ENCODE data around the gene DOK4. TPM values are rescaled to one million over a fixed set of nuclear protein-coding genes. Genes with fewer than 3 reads are reported as not detected.

The DOK4 gene
- total RNA-seq = 7.5 TPM
- long read RNA-seq, transcript DOK4-201 (9 exons, 2,772 nt) = major isoform, 11 of 31 reads
- long read RNA-seq, partial matches to known transcripts = 5 of 31 reads
- long read RNA-seq, other reads (novel, unspliced or antisense) = 12 of 31 reads

- DNase-seq = peak; percentile 91
- intact Hi-C loops (cut with DNase I) = no loop called here
- ATAC-seq (ENCODE audit: poor library complexity) = peak; percentile 98
Observed at GRCh38 chr16:57485916-57486857, at the start of gene DOK4. Gene DOK4 (minus strand): TSS chr16:57486493. CDS start chr16:57479507, 6,986 bp downstream.

GRCh38 chr16:57535680-57536305 lies 49.5 kb upstream of the DOK4 start:
- peak; percentile 97 for ATAC-seq (ENCODE audit: poor library complexity)
- intact Hi-C loops (cut with DNase I) = no loop called here
- peak; percentile 97 for DNase-seq

- no peak for ATAC-seq (ENCODE audit: poor library complexity)
- intact Hi-C loops (cut with DNase I) = no loop called here
- DNase-seq = no peak
Observed at GRCh38 chr16:57534881-57535658, 48.8 kb upstream of the DOK4 start.

DNA sequence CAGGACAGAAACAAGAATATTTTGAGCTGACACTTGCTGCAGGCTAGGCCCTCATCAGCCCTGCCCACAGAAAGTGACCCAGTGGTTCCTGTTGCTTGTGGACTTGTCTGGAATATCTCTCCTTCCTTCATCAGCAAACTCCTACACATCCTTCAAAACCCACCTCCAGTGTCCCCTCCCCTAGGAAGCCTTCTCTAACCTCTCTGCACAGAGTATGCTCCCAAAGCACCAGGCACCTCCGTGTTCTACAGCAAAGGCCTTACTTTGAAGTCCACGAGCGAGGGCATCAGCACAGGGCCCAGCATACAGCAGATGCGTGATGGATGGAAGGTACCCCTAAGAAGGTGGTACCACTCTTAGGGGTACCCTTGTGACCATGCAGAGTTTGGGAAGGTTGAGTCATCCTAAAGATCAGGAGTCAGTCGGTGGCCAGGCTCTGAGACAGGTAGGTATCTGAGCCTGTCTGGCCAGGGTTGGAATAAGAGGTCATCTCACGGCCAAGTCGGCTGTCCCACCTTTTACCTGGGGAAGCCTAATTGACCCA lies 48.1 kb upstream of the DOK4 start:
- DNase-seq = no peak

DNA sequence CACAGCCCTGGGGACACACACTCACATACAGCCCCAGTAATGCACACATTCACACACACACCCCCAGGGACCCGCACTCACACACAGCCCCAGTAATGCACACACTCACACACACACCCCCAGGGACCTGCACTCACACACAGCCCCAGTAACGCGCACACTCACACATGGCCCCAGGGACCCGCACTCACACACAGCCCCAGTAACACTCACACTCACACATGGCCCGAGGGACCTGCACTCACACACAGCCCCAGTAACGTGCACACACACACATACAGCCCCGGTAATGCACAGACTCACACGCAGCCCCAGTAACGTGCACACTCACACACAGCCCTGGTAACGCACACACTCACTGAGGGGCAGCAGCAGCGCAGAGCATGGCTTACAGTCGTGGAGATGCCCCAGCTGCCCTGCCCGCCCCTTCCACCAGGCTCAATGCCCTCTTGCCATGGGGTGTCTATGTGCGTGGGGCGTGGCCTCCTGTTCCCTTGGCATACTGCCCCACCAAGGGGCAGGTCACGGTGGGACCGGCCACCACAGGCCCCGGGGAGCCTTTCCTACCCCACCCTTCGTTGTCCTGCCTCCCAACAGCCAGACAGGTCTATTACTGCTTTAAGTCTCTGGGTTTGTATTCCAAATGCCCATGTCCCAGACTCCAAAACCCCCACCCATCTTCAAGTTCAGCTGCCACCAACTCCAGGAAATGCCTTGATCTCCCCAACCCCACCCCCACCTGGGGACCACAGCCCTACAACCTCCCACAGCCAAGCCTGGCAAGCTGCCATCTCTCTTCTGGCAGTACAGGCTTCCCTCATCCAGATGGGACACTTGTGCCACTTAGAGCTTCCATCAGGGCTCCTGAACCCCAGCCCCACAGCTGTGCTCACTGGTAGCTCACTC lies 47.4 kb upstream of the DOK4 start:
- ATAC-seq (ENCODE audit: poor library complexity) = no peak
- DNase-seq = peak; percentile 47
- intact Hi-C loops (cut with DNase I) = no loop called here

More for the DNA sequence above, 48.1 kb upstream of the DOK4 start:
- no peak for ATAC-seq (ENCODE audit: poor library complexity)
- intact Hi-C loops (cut with DNase I) = no loop called here

DNA sequence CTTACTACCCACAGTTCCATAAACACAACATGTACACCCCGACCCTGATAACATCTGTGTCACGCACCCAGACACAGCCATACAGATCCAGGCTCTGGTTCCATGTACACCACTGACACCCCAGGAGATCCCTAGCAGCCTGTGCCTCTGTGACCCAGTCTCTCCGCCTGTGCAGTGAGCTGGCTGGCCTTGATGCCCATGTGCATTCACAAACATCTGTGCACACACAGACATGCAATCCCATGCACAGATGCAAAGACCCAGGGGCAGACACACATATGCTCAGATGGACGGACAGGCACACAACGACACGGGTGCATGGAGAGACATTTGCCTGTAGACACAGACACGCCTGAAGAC lies 46.0 kb upstream of the DOK4 start:
- DNase-seq (no peak), ATAC-seq (ENCODE audit: poor library complexity) (no peak)
- intact Hi-C loops (cut with DNase I) = no loop called here

GRCh38 chr16:57531635-57532265 lies 45.5 kb upstream of the DOK4 start:
- ATAC-seq (ENCODE audit: poor library complexity) (no peak), DNase-seq (peak; percentile 8)
- intact Hi-C loops (cut with DNase I) = no loop called here

DNA sequence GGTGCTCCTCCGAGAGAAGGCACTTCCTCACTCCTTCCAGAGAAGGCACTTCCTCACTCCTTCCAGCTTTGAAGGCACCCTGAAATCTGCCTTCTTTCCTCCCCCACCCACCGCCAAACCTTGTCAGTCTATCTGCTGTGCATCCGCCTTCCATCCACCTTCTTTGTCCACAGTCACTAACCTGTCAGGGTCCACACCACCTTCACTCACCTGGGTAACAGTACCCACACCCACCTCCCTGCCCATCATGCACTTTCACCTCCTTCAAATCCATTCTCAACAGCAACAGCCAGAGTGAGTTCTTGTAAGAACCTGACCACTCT lies 44.9 kb upstream of the DOK4 start:
- no peak for DNase-seq
- intact Hi-C loops (cut with DNase I) = no loop called here
- ATAC-seq (ENCODE audit: poor library complexity) = no peak

DNA sequence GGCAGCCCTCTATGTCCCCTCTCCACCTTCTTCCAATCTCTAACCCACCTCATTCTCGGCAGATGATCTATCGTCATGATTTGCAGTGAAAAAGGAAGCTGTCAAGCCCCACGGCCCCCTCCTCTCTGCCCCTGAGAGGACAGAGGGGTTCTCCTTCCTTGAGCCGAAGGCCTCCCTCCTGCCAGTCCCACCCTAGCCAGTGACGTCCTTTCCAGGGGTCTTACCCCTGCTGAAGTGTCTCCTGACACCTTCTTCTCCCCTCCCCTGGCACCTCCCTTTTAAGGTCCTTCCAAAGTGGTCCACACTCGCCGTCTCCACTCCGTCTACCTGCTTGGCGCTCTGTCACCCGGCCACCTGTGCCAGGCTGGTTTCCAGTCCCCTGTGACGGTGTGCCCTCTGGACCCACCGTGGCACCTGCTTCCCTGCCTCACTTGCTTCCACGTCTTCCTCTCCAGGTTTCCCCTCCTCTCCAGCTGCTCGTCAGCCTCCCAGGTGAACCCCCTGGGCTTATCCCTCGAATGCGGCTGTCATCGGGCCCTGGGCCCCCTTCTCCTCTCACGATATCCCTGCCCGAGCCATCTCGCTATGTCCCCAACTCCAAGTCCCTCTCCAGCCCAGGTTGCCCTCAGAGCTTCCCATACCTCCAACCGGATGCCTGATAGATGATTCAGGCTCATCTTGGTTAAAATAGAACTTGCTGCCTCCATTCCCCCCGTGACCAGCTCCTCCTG lies 44.4 kb upstream of the DOK4 start:
- peak; percentile 27 for DNase-seq
- intact Hi-C loops (cut with DNase I) = no loop called here
- ATAC-seq (ENCODE audit: poor library complexity) = no peak

DNA sequence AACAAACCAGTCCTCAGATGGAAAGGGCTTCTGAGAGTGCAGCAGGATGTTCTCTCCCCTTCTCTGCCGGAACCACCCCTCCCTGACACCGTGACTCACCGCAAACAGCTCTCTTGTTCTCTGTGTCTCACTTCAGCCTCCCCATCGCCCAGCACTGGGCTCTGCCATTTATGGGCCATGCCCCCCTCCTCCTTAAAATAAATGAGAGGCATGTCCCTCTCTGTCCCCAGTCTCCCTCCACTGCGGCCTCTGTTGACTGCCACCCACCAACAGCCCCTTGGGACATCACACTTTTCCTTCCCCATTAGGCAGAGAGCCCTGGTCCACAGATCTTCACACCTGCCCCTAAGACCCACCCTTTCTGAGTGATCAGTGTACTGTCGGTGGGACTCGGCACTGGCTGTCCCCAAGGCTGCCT lies 43.8 kb upstream of the DOK4 start:
- intact Hi-C loops (cut with DNase I) = no loop called here
- peak; percentile 46 for DNase-seq
- ATAC-seq (ENCODE audit: poor library complexity) = no peak

- ATAC-seq (ENCODE audit: poor library complexity) = no peak
- DNase-seq = peak; percentile 36
- intact Hi-C loops (cut with DNase I) = no loop called here
Observed at GRCh38 chr16:57529391-57530103, 43.3 kb upstream of the DOK4 start.

- ATAC-seq (ENCODE audit: poor library complexity) = no peak
- intact Hi-C loops (cut with DNase I) = no loop called here
- DNase-seq = peak; percentile 41
Observed at GRCh38 chr16:57528499-57529390, 42.5 kb upstream of the DOK4 start.

GRCh38 chr16:57527610-57528360 lies 41.5 kb upstream of the DOK4 start:
- DNase-seq (peak; percentile 13), ATAC-seq (ENCODE audit: poor library complexity) (no peak)
- intact Hi-C loops (cut with DNase I) = no loop called here

DNA sequence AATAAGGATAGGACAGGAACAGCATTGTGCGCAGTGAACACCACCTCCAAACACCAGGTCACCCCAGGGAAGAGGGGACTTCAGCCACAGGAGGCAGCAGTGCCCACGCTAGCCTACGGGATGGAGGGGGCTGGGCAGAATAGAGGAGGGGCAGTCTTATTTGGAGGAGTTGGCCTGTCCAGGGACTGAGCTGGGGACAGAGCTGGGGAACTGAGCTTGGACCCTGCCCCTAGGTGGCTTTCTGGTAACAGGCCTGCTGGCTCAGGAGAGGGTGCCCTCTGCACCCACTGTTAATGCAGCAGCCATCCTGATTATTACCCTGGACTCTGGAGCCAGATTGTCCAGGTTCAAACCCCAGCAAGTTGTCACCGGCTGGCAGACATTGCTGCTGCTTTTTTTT lies 40.7 kb upstream of the DOK4 start:
- DNase-seq = peak; percentile 14
- no peak for ATAC-seq (ENCODE audit: poor library complexity)
- intact Hi-C loops (cut with DNase I) = no loop called here

GRCh38 chr16:57526498-57526897 lies 40.2 kb upstream of the DOK4 start:
- DNase-seq (peak; percentile 41), ATAC-seq (ENCODE audit: poor library complexity) (no peak)
- intact Hi-C loops (cut with DNase I) = no loop called here
